ENCODE measurements around the gene FOXJ2. TPM values are rescaled to one million over a fixed set of nuclear protein-coding genes. Genes with fewer than 3 reads are reported as not detected.

The FOXJ2 gene
- total and polyA plus RNA-seq, 2 experiments from 2014 or later, result 10.0 to 19.0 TPM

GRCh38 chr12:8075935-8076334 is 43.4 kb downstream of the FOXJ2 start:
- Histone ChIP-seq H4K20me1 (ENCODE audit: insufficient read depth, poor library complexity, severe bottlenecking) (no peaks in the 10 kb centered on the region), H3K79me2 (no peaks in the 10 kb centered on the region), H3K4me3 (no peak overlapping the region), H3K4me1 (ENCODE audit: insufficient read depth) (no peaks in the 10 kb centered on the region), H3K36me3 (replicated peaks; ENCODE audit: insufficient read depth, low read depth) (no peaks in the 10 kb centered on the region), H3K9me2 (replicated peaks; ENCODE audit: insufficient read depth) (no peaks in the 10 kb centered on the region), H2AFZ (no peak overlapping the region), H3K27me3 (no peaks in the 10 kb centered on the region), H3K27ac (no peak overlapping the region), H3K9me3 (ENCODE audit: low read depth) (no peaks in the 10 kb centered on the region), H3K4me2 (no peak overlapping the region)
- WGBS (ENCODE audit: low lambda C conversion rate, missing lambda C conversion rate), result 94% methylated on average over 6 of the region's 6 CpGs
- DNase-seq (ENCODE audit: low spot score), result no peak
- no peak for TF ChIP-seq EZH2 (IDR thresholded peaks at IDR 0.05; ENCODE audit: borderline replicate concordance)
- no peak for TF ChIP-seq EZH2phosphoT487 (IDR thresholded peaks at IDR 0.05; ENCODE audit: low read depth, severe bottlenecking, unreplicated experiment)
- no peak for TF ChIP-seq CTCF (IDR thresholded peaks at IDR 0.05; ENCODE audit: poor library complexity)

- H3K9me2 ChIP-seq (replicated peaks; ENCODE audit: insufficient read depth), result no peaks in the 10 kb centered on the region
- no peak overlapping the region for H3K4me2 ChIP-seq
- no peak overlapping the region for H3K4me3 ChIP-seq
- TF ChIP-seq EZH2phosphoT487 (IDR thresholded peaks at IDR 0.05; ENCODE audit: low read depth, severe bottlenecking, unreplicated experiment) (no peak), EZH2 (IDR thresholded peaks at IDR 0.05; ENCODE audit: borderline replicate concordance) (no peak), CTCF (IDR thresholded peaks at IDR 0.05; ENCODE audit: poor library complexity) (no peak)
- no peak overlapping the region for H3K27ac ChIP-seq
- H3K9me3 ChIP-seq (ENCODE audit: low read depth), result no peaks in the 10 kb centered on the region
- H3K27me3 ChIP-seq, result no peaks in the 10 kb centered on the region
- no peaks in the 10 kb centered on the region for H3K4me1 ChIP-seq (ENCODE audit: insufficient read depth)
- DNase-seq (ENCODE audit: low spot score), result no peak
- H3K79me2 ChIP-seq, result no peaks in the 10 kb centered on the region
- H3K36me3 ChIP-seq (replicated peaks; ENCODE audit: insufficient read depth, low read depth), result no peaks in the 10 kb centered on the region
- WGBS (ENCODE audit: low lambda C conversion rate, missing lambda C conversion rate), result 92% methylated on average over 4 of the region's 4 CpGs
- no peak overlapping the region for H2AFZ ChIP-seq
- no peaks in the 10 kb centered on the region for H4K20me1 ChIP-seq (ENCODE audit: insufficient read depth, poor library complexity, severe bottlenecking)
These were observed 43.9 kb downstream of the FOXJ2 start for GRCh38 chr12:8076366-8076765.

- no peak overlapping the region for H2AFZ ChIP-seq
- H3K27ac ChIP-seq, result no peak overlapping the region
- 43% methylated on average over 4 of the region's 4 CpGs for WGBS (ENCODE audit: low lambda C conversion rate, missing lambda C conversion rate)
- no peaks in the 10 kb centered on the region for H4K20me1 ChIP-seq (ENCODE audit: insufficient read depth, poor library complexity, severe bottlenecking)
- no peaks in the 10 kb centered on the region for H3K36me3 ChIP-seq (replicated peaks; ENCODE audit: insufficient read depth, low read depth)
- no peaks in the 10 kb centered on the region for H3K79me2 ChIP-seq
- H3K9me3 ChIP-seq (ENCODE audit: low read depth), result no peaks in the 10 kb centered on the region
- TF ChIP-seq CTCF (IDR thresholded peaks at IDR 0.05; ENCODE audit: poor library complexity), result no peak
- DNase-seq (ENCODE audit: low spot score), result no peak
- H3K27me3 ChIP-seq, result no peaks in the 10 kb centered on the region
- H3K4me3 ChIP-seq, result no peak overlapping the region
- H3K9me2 ChIP-seq (replicated peaks; ENCODE audit: insufficient read depth), result no peaks in the 10 kb centered on the region
- H3K4me1 ChIP-seq (ENCODE audit: insufficient read depth), result no peaks in the 10 kb centered on the region
- no peak overlapping the region for H3K4me2 ChIP-seq
These were observed 44.7 kb downstream of the FOXJ2 start for GRCh38 chr12:8077207-8077606.

- TF ChIP-seq EZH2phosphoT487 (IDR thresholded peaks at IDR 0.05; ENCODE audit: low read depth, severe bottlenecking, unreplicated experiment) (no peak), EZH2 (IDR thresholded peaks at IDR 0.05; ENCODE audit: borderline replicate concordance) (no peak), CTCF (IDR thresholded peaks at IDR 0.05; ENCODE audit: poor library complexity) (peak; percentile 58)
- no peak overlapping the region for H2AFZ ChIP-seq
- WGBS (ENCODE audit: low lambda C conversion rate, missing lambda C conversion rate), result 53% methylated on average over 4 of the region's 4 CpGs
- no peak overlapping the region for H3K4me3 ChIP-seq
- peak; percentile 59 for DNase-seq (ENCODE audit: low spot score)
- peaks cover 4% of the 10 kb centered on the region for H3K4me1 ChIP-seq (ENCODE audit: insufficient read depth)
- no peak overlapping the region for H3K4me2 ChIP-seq
- H3K36me3 ChIP-seq (replicated peaks; ENCODE audit: insufficient read depth, low read depth), result no peaks in the 10 kb centered on the region
- no peaks in the 10 kb centered on the region for H4K20me1 ChIP-seq (ENCODE audit: insufficient read depth, poor library complexity, severe bottlenecking)
- H3K27ac ChIP-seq, result no peak overlapping the region
- H3K79me2 ChIP-seq, result peaks cover 8% of the 10 kb centered on the region
- H3K9me3 ChIP-seq (ENCODE audit: low read depth), result no peaks in the 10 kb centered on the region
- no peaks in the 10 kb centered on the region for H3K27me3 ChIP-seq
- H3K9me2 ChIP-seq (replicated peaks; ENCODE audit: insufficient read depth), result no peaks in the 10 kb centered on the region
These were observed 45.9 kb downstream of the FOXJ2 start for GRCh38 chr12:8078398-8078797.
